GM18520 (cell line): ENCODE measurements around the gene MAP2K5.

Experiments used
- ATAC-seq: cut with Tn5 transposase; IDR thresholded peaks from one replicate; pipeline ENCODE4 v1.9.1; 2021; ENCODE audit not compliant: unreplicated experiment

Gene MAP2K5

GRCh38 chr15:67542420-67543347 lies at the start of gene MAP2K5:
MAP2K5 (plus strand) TSS chr15:67542703; CDS start chr15:67543336, 633 bp downstream.
- ATAC-seq, result no peak

- ATAC-seq, result no peak
These were observed 46.9 kb upstream of the MAP2K5 start for GRCh38 chr15:67495585-67495984.

- no peak for ATAC-seq
These were observed 41.2 kb upstream of the MAP2K5 start for GRCh38 chr15:67501177-67501835.

GRCh38 chr15:67501836-67502461 lies 40.6 kb upstream of the MAP2K5 start:
- ATAC-seq, result no peak

- no peak for ATAC-seq
These were observed 38.4 kb upstream of the MAP2K5 start for GRCh38 chr15:67504056-67504455.

- no peak for ATAC-seq
These were observed 37.7 kb upstream of the MAP2K5 start for GRCh38 chr15:67504796-67505195.

GRCh38 chr15:67505675-67506572 lies 36.6 kb upstream of the MAP2K5 start:
- no peak for ATAC-seq

GRCh38 chr15:67506775-67507747 lies 35.4 kb upstream of the MAP2K5 start:
- ATAC-seq, result no peak

- ATAC-seq, result no peak
These were observed 34.1 kb upstream of the MAP2K5 start for GRCh38 chr15:67508407-67508806.

- no peak for ATAC-seq
These were observed 32.6 kb upstream of the MAP2K5 start for GRCh38 chr15:67509918-67510317.

GRCh38 chr15:67510597-67511190 lies 31.8 kb upstream of the MAP2K5 start:
- no peak for ATAC-seq

- no peak for ATAC-seq
These were observed 30.9 kb upstream of the MAP2K5 start for GRCh38 chr15:67511606-67512005.

GRCh38 chr15:67512140-67512539 lies 30.4 kb upstream of the MAP2K5 start:
- no peak for ATAC-seq

- no peak for ATAC-seq
These were observed 29.4 kb upstream of the MAP2K5 start for GRCh38 chr15:67512933-67513714.

- ATAC-seq, result no peak
These were observed 27.4 kb upstream of the MAP2K5 start for GRCh38 chr15:67515090-67515489.

- no peak for ATAC-seq
These were observed 26.9 kb upstream of the MAP2K5 start for GRCh38 chr15:67515557-67515956.

- no peak for ATAC-seq
These were observed 22.0 kb upstream of the MAP2K5 start for GRCh38 chr15:67520321-67521028.
